Nephron (organoid): ENCODE results near the gene HTR3D.

Experiments used
- H3K27ac Mint-ChIP-seq, 3 experiments: 2 replicates each; pipeline ENCODE4 v1.8.0; 2020; ENCODE audit warnings: mixed read lengths in 3 of 3, mild to moderate bottlenecking in 2 of 3, moderate library complexity in 1 of 3
- H3K27me3 Mint-ChIP-seq: 2 replicates; pipeline ENCODE4 v1.8.0; 2021; ENCODE audit warnings: low read depth, mild to moderate bottlenecking, moderate library complexity, mixed read lengths
- H3K36me3 Mint-ChIP-seq: 2 replicates; pipeline ENCODE4 v1.8.0; 2020; ENCODE audit warnings: low read depth, mixed read lengths
- H3K4me1 Mint-ChIP-seq: 2 replicates; pipeline ENCODE4 v1.8.0; 2020; ENCODE audit warnings: mixed read lengths
- H3K4me3 Mint-ChIP-seq, 3 experiments: 2 replicates each; pipeline ENCODE4 v1.8.0; 2020; ENCODE audit warnings: mild to moderate bottlenecking in 3 of 3, mixed read lengths in 3 of 3, moderate library complexity in 2 of 3
- H3K9me3 Mint-ChIP-seq: 2 replicates; pipeline ENCODE4 v1.8.0; 2020; ENCODE audit warnings: mixed read lengths
- TF ChIP-seq, protein P1 (sequence below), 3 experiments: fragments of 200-600 bp; sonication (generic); IDR thresholded peaks; one replicate each; pipeline ENCODE4 v1.5.0; 2021; ENCODE audit warnings: antibody characterized with exemption in 3 of 3; ENCODE audit not compliant: unreplicated experiment in 3 of 3

HTR3D gene

DNA sequence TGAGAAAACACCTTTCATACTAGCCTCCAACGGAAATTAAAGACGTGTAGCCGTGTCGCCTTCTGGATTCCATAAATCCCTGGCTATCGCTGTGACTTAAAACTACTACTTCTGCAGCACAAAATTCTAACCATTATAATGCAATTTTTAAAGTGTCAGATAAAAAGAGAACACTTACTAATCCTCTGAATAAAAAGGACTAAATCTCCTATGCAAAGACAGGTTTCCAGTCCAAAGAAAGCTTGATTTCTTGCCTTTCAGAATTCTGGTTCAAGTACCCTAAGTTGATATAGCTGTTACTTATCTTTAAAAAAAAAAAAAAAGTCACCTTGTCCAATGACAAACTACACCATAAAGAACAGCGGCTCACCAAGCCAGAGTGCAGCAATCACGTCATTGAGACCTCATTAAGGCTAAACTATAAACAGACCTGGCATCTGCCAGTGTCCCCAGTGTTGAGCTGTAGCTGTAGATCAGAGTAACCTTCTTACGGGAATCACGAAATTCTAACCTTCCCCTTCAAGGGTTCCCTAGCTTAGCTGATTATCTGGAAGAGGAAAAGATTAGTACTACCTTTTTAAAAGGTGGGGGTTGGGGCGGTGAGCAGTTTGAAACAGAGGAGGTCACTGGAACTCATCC lies 16.0 kb upstream of the HTR3D start:
- Mint-ChIP-seq H3K9me3 (peaks cover 3% of the 10 kb centered on the region), H3K27me3 (peaks cover 3% of the 10 kb centered on the region), H3K27ac (peak overlapping the region; percentile 1 to 84 (median 3)), H3K36me3 (peaks cover 41% of the 10 kb centered on the region), H3K4me3 (peak overlapping the region; percentile 94 to 100 (median 100)), H3K4me1 (peaks cover 35% of the 10 kb centered on the region)
- TF ChIP-seq, protein P1, sequence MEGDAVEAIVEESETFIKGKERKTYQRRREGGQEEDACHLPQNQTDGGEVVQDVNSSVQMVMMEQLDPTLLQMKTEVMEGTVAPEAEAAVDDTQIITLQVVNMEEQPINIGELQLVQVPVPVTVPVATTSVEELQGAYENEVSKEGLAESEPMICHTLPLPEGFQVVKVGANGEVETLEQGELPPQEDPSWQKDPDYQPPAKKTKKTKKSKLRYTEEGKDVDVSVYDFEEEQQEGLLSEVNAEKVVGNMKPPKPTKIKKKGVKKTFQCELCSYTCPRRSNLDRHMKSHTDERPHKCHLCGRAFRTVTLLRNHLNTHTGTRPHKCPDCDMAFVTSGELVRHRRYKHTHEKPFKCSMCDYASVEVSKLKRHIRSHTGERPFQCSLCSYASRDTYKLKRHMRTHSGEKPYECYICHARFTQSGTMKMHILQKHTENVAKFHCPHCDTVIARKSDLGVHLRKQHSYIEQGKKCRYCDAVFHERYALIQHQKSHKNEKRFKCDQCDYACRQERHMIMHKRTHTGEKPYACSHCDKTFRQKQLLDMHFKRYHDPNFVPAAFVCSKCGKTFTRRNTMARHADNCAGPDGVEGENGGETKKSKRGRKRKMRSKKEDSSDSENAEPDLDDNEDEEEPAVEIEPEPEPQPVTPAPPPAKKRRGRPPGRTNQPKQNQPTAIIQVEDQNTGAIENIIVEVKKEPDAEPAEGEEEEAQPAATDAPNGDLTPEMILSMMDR (IDR thresholded peaks at IDR 0.05; ENCODE audit: unreplicated experiment in 3 of 3), result no peak

DNA sequence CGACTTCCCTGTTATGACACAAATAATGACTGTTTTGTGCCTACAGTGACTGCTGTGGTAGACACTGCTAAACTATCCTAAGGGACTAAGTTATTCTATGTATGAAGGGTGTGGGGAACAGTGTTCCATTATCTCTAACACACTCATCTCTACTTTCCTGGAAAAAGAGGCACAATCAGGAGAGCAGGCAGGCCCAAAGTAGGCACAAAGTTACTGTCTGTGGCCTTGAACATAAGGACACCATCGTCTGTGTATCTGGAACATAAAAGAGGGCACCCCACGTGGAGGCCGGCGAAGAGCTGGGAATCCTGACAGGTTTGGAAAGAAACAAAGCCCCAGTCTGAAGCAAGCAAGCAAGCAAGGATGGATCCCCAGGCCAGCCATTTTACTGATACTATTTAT lies 15.4 kb upstream of the HTR3D start:
- Mint-ChIP-seq H3K36me3 (peaks cover 34% of the 10 kb centered on the region), H3K4me1 (peaks cover 35% of the 10 kb centered on the region), H3K27me3 (peaks cover 4% of the 10 kb centered on the region), H3K27ac (peak overlapping the region; percentile 1 to 84 (median 3)), H3K9me3 (peaks cover 3% of the 10 kb centered on the region), H3K4me3 (peak overlapping the region; percentile 94 to 100 (median 100))
- TF ChIP-seq, protein P1 (IDR thresholded peaks at IDR 0.05; ENCODE audit: unreplicated experiment in 3 of 3), result no peak

DNA sequence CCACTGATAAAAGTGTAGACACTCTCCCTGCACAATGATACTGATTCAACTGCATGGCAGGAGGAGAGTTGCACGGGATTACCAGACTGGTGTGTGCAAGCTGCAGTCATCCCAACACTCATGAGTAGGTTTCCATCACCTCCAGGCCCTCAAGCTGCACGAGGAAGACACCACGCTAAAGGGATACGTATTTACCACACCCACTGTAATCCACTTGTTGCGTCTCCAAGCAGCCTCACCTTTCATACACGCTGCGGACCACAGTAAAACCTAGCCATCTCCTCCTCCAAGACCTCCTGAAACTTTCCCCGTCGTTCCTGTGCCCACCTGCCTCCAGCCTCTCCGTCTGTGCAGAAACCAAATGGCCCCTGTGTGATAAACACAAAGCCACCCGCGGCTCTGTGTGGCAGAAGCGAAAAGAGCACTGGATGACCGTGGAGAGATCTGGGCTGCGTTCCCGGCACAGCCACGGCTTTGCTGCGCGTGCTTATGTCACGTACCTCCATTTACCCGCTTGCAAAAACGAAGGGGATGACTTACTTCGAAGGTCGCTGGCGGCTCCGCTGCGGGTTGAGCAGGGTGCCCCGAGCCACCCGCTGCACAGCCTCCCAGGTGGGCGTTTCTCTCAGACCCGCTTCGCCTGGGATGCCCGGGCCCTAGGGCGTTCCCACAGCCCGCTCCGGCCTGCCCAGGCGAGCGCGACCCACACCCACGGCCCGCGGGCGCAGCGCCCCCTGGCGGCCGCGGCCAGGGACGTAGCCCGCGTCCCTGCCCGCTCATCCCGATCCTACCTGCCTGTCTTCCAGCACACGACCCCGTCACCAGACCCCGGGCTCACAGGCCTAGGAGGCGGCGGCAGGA lies 14.5 kb upstream of the HTR3D start:
- TF ChIP-seq, protein P1 (IDR thresholded peaks at IDR 0.05; ENCODE audit: unreplicated experiment in 3 of 3), result peak; percentile 96 to 99 (median 97)
- peaks cover 3% of the 10 kb centered on the region for H3K9me3 Mint-ChIP-seq
- peaks cover 25% of the 10 kb centered on the region for H3K36me3 Mint-ChIP-seq
- peaks cover 35% of the 10 kb centered on the region for H3K4me1 Mint-ChIP-seq
- H3K4me3 Mint-ChIP-seq, result peak overlapping the region; percentile 100
- H3K27ac Mint-ChIP-seq, result peak overlapping the region; percentile 63 to 98 (median 86)
- H3K27me3 Mint-ChIP-seq, result peaks cover 4% of the 10 kb centered on the region

DNA sequence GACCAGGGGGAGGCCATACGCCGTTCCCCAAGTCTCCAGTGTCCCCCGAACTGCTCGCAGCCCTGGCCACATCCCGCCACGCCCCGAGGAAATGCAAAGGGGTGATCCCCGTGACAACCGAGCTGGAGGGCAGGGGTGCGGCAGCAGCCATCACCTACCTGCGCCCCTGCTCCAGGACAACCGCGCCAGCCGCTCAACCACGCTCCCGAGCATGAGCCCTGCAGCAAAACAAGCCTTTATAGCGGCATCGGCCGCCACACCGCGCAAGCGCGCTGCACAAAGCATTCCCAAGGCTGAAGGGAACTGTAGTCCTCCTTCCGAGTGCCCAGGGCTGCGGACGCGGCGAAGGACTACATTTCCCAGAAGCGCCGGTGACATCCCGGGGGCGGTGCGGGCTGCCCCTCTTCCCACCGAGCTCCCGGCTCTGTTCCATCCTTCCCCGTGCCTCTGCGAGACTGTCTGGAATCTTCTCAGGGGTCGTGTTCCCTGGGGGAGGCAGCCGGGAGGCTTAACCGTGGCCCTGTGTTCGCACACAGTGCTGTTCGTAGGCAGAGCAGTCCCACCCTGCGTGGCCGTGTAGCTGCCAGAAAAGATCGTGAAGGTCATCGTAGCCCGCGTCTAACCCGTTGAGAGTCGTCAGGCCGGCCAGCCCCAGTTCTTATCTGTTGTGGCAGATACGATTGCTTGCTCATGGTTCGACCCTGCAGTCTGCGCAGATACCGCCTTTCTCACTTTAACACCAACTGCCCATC lies 13.7 kb upstream of the HTR3D start, which contains the start of gene ABCC5:
TSS of gene ABCC5 (minus strand) at position 213 of the 752 bp plus-strand sequence. CDS start 3,492 bp downstream, outside the sequence.
- Mint-ChIP-seq H3K36me3 (peaks cover 17% of the 10 kb centered on the region), H3K4me3 (peak within 1 kb of the TSS; percentile 100), H3K27me3 (peaks cover 4% of the 10 kb centered on the region), H3K4me1 (peaks cover 35% of the 10 kb centered on the region), H3K27ac (peak within 1 kb of the TSS; percentile 86 to 98 (median 96)), H3K9me3 (no peaks in the 10 kb centered on the region)
- TF ChIP-seq, protein P1 (IDR thresholded peaks at IDR 0.05; ENCODE audit: unreplicated experiment in 3 of 3), result peak; percentile 39 to 69 (median 62)

DNA sequence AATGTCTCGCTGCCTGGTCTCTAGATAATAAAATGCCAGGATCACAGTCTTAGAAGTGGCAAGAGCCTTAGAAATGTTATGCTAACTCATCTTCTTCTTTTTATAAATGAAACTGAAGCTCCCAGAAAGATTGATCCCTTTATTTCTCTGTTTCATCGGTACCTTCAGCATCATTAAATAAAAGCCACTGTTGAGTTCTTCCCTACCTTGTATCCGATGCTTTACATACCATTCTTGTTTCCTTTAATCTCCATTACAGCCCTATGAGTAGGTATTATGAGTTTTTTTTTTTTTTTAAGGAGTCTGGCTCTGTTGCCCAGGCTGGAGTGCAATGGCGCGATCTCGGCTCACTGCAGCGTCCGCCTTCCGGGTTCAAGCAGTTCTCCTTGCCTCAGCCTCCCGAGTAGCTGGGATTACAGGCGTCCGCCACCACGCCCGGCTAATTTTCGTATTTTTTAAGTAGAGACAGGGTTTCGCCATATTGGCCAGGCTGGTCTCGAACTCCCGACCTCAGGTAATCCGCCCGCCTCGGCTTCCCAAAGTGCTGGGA lies 13.0 kb upstream of the HTR3D start:
- H3K36me3 Mint-ChIP-seq, result peaks cover 14% of the 10 kb centered on the region
- TF ChIP-seq, protein P1 (IDR thresholded peaks at IDR 0.05; ENCODE audit: unreplicated experiment in 3 of 3), result no peak
- peaks cover 4% of the 10 kb centered on the region for H3K27me3 Mint-ChIP-seq
- H3K27ac Mint-ChIP-seq, result peak overlapping the region; percentile 86 to 98 (median 96)
- peak overlapping the region; percentile 100 for H3K4me3 Mint-ChIP-seq
- peaks cover 35% of the 10 kb centered on the region for H3K4me1 Mint-ChIP-seq
- no peaks in the 10 kb centered on the region for H3K9me3 Mint-ChIP-seq
